Stimulated activated CD4-positive, alpha-beta T cell treated with anti-CD3 and anti-CD28 coated beads, Interleukin-1b, Interleukin-23, amount 100 ng/mL, for 24 hours (primary cell): ENCODE measurements around the gene DOLPP1.

Experiments used
- DNase-seq, 4 experiments: peaks; one replicate each; pipeline ENCODE4 v3.0.0-alpha.2; 2020; ENCODE audit warnings: low read depth in 4 of 4, low spot score in 1 of 4

Gene DOLPP1

DNA sequence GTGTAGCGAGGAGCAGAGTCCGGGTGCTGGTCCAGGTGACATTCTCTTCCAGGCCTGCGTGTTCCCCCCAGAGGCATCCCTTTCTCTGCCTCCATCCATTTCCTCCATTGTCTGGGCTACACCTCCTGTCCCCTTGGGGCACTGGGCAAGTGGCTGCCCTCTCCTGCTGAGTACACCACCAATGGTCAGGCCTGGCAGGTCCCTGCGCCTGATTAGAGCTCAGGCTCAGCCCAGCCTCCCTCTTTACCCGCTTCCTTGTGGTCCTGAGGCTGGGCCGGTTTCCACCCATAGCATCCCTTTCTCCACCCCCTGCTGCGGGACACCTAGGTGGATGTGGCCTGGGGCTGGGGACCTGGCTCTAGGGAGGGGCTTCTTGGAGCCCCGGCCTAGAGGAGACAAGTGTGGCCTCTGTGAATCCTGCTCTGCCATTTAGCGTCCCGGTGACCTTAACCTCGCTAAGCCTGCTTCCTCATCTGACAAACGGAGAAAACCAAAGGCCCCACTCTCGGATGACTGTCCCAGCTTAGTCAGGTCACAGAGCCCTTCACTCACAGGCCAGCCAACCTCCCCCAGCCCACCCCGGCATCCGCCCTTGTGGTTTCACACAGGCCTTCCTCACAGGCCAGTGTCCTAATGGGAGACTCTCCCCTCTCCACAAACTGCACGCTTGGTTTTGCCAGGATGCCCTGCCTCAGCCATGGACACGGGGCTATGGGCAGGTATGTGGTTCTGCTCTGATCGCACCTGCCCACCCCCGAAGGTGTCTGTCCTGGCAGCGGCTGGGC lies 12.9 kb downstream of the DOLPP1 start:
- no peak for DNase-seq

DNA sequence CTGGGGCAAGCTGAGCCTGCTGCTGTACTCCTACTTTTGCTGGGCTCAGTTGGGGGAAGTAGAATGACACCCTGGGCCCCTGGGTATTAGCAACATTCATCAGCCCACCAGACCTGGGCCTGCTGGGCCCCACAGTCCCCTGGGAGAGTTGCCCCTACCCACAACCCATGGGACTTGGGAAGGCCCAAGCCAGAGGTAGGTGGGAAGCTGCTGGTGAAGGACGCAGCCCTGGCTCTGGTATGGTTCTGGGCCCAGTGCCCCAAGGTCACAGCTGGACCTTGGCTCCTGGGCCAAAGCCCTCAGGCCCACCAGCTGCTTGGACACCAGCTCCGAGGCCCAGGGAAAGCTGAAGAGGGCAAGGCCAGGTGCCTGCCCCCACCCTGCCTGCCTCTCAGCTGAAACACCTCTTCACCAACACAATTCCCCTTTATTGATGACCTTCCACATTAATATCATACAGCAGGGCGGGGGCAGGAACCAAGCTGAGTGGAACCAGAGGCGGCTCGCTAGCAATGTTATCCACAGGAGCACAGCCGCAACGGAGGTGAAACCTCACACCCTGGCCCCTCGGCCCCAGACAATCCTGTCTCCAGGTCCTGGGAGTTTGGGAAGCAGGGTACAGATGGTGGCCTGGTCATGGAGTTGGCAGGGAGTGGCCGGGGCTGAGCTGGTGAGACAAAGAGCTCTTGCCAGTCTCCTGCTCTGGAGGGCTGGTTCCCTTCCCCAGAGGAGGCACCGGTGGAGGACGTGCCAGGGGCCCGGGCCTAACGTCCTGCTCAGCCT lies 13.7 kb downstream of the DOLPP1 start:
- no peak for DNase-seq

DNA sequence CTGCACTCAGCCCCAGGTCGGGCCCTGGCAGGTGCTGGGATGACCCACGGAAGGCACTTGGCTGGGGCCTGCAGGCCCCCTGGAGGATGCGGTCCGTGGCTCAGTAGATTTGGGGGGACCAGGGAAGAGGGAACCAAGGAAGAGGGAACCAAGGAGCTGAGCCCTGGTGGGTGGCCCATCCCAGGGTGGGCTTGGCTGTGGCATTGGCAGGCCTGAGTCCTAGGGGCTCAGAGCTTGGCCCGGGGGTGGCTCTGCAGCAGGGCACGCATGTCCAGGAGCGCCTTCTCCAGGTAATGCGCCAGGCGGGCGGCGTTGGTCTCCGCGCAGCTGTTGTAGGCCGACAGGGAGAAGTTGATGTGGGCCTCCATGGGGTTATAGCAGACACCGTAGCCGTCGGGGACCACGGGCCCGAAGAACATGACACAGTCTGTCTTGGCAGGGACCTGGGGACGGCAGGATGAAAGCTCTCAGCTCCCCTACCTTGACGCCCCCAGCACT lies 14.3 kb downstream of the DOLPP1 start:
- no peak for DNase-seq

DNA sequence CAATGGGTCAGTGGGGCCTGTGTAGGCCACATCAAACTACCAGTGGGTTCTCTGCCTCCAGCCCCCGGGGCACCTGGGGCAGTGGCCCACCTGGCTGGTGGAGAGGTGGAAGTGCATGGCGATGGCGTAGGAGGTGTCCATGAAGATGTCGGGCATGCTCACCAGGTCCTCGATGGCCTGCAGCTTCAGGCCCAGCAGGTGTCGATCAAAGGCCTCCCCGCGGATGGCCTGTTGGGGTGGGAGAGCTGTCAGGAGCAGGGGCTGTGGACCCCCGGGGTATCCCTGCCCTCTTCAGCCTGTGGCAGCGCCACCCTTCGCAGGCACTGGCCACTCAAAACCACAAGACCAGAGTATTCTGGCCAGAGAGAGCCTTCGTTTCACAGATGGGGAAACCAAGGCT lies 15.0 kb downstream of the DOLPP1 start:
- DNase-seq = no peak

DNA sequence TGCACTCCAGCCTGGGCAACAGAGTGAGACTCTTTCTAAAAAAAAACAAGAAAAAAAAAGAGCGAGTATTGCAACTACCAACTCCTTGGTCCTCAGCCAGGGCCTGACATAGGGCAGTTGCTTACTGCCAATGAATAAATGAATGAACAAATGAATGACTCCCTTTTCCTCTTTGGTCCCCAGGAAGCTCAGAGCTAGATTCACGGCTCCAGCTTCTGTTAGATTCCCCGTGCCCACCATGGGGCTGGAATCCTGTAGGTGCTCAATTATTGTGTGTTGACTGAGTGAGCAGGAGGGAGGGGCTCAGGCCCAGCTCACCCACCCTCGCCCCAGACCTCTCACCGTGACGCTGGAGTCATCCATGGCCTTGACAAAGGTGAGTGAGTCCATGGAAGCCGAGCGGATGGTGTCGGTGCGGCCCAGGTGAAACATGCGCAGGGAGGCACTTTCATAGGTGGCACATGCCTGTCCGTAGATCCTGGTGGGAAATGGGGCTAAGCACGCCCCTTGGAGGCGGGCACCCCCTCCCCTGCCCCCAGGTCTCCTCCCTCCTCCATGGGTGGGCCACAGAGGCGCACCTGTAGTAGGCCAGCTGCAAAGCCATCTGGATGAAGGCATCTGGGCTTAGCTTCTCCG lies 16.9 kb downstream of the DOLPP1 start:
- no peak for DNase-seq

DNA sequence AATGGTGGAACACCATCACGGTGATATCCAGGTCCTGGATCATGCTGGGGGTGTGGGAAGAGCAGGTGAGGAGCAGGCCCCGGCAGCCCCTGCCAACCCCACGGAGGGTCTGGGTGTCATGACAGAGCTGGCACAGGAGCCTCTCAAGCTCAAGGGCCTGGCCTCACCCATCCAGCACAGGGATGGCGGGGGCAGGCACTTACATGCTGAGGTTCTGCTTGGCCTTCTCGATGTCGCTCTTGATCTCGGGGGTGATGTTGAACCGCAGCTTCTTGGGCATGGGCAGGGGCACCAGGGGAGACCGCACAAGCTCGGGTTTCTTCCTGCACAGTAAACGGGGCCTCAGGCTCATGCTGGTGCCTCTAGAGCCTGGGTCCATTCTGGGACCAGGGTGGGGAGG lies 17.4 kb downstream of the DOLPP1 start:
- DNase-seq = no peak

DNA sequence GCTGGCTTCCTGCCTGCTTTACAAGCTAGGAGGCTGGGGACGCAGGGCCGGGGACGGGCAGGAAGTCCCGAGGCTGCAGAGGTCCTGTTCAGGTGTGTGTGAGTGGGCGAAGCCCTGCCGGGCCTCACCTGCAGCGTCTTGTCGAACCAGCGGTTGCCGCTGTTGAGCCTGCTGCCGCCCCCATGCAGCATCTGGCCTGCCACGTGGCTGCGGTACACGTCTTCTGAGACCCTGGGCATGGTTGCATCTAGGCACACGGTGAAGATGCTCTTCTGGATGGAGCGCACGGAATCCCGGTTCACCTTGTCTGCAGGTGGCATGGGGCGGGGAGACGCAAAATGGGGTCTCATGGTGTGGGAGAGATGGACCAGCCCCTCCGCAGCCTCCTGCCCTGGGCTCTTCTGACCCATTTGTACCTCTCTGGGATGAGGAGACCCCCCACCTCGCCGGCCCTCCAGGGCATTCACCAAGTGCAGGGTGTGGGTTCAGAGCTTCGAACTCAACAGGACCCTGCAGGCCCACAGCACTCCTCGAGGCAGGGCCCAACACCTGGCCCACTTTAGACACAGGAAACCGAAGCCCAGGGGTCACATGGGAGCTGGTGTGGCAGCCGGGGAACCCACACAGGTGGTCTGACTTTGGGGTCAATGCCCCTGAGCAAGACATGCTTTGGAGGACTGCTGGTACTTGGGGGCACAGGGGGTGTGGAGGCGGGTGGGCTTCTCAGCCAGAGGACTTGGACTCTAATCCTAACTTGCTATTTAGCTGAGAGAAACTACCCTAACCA lies 19.7 kb downstream of the DOLPP1 start:
- no peak for DNase-seq

DNA sequence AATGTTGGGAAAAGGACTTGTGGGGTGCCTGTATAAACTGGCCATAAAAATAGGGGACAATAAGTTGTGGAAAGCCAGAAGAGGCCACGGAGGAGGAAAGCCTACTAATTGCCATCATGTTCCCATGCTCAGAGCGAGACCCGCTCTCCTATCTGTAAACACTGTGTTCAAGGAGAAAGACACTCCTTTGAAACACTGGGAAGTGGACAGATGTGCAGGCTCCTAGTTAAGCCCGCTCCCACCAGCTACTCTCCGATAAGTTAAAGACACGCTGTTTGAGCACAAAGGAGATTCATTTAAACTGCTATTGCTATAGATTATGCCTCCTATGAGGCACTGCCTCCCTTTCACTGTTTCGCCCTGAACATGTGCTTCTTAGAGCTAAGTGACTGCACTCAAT lies 20.4 kb downstream of the DOLPP1 start:
- DNase-seq = no peak

DNA sequence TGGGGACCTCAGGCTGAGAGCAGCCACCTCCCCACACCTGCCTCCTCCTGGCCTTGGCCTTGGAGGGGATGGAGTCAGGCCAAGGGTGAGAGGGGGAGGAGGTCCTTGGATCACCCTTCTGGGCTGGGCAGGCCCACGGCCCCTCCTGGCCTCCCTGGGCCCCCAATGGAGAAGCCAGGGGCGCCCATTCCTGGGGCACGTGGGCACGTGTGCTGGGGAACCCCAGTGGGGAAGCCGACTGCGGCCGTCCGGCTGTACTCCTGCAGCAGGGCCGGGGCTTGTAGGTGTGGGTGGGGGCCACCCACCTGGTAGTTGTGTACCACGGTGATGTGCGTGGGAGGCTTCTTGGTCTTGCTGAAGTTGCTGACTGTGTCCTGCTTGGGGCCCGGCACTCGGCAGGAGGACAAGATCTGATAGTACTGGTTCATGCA lies 21.2 kb downstream of the DOLPP1 start:
- DNase-seq = no peak

DNA sequence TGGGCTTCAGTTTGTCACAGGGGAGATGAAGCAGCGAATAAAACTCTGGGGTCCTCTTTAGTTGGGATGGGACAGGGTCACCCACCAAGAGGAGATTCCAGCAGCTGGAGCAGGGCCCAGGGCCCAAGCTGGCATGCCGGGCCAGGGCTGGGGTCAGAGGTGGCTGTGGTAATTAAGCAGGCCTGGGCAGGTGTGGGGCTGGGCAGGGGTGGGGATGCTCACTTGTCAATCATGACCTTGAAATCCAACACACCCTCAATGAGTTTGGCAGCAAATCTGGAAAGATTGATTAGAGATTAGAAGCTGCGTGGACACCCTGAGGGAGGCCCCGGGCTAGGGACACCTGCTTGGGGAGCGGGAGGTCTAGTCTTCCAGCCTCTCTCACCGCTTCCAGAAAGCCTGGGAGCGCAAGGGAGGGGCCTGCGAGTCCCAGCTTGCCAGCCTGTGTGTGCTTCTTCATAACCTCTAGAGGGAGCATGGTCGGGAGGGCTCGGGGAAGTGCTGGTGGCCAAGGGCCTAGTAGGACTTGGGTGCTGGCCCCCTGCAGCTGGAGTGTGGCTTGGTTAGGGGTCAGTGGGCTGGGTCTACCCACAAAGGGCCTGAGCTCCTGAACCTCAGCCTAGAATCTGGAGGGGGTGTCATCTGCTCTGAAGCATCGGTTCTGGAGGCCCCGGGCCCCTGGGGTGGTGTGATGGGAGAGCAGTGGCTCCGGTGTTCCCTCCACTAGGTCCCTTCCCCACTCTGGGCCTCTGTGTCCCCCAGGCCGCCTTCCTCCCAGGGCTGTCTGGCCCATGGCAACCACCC lies 22.1 kb downstream of the DOLPP1 start:
- no peak for DNase-seq

DNA sequence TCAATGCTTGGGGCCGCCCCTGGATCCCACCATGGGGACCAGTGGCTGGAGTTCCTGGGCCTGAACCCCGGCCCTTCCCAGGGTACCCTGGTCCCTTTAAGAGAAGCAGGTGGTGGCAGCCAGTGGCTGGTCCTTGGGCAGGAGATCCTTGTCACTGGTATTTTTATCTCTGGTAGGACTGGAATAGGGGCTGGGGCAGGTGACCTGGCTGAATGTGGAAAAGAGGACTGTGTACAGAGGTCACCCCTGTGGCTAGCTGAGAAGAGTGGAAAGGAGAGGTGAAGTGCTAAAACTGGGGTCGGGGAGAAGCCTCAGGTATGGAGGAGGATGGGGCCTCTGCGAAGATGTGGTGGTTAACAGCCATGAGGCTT lies 22.7 kb downstream of the DOLPP1 start:
- DNase-seq = no peak

DNA sequence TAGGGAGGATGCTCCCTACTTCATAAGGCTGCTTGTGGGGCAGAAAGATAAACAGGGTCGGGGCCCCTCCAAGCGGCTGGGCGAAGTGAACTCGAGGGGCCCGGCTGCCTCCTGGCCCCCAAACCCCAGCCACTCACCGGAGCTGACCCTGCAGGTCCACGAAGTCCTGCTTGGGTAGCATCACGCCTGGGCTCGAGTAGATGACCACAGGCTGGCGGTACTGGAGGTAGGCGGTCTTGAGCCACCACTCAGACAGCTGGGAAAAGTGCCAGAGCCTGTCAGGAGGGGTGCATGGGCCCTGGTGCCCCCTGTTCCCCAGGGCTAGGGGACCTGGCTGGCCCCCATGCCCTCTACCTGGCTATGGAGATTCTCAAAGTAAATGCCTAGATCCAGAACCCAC lies 23.1 kb downstream of the DOLPP1 start:
- no peak for DNase-seq

DNA sequence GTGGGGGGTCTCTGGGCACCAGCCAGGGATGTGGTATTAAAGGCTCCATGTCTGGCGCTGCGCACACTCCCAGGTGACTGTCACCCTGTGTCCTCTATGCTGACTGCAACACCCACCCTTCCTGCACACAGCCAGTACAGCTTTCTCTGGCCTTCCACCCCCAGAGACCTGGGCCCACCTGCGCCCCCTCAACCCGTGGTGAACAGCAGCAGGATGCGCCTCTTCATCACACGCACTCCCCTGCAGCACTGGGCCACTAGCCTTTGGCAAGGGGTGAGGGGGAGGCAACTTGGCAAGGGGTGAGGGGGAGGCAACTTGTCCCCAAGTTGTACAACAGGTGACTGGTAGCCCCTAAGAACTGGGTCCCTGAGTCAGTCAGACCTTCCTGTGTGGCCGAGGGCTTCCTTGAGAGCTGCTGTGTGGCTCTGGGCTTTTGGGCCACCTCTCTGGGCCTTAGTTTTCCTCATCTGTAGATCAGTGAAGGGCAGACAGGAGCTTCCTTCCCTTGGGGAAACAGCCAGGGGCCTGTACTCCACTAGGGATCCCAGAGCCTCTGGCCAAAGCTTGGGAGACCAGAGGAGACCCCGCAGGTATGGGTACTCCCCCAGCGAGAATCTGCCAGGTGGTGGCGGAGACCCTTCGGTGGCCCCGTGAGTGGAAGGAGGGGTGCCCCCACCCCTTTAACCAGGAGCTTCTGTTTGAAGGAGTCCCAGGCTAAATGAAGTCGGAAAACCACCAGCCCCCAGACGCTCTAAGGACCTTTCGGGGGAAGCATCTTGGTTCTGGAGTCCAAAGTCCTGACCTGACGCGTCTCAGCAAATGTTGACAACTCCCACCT lies 25.2 kb downstream of the DOLPP1 start:
- no peak for DNase-seq

DNA sequence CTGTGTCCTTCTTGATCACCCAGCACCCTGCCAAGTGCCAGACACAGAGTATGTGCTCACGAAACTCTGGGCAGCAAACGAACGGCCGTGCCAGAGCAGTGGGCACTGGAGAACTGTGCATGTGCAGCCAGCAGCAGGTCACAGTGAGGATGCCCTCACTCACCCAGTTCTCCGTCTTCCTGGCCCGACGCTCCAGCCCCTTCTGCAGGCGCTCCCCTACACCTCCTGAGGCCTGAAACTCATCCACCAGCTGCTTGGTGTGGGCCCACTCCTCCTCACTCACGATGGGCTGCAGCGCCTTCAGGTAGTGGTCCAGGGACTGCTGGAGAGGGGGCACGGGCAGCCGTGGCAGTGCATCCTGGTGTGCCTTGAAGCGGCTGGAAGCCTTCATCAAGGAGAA lies 26.7 kb downstream of the DOLPP1 start:
- no peak for DNase-seq

DNA sequence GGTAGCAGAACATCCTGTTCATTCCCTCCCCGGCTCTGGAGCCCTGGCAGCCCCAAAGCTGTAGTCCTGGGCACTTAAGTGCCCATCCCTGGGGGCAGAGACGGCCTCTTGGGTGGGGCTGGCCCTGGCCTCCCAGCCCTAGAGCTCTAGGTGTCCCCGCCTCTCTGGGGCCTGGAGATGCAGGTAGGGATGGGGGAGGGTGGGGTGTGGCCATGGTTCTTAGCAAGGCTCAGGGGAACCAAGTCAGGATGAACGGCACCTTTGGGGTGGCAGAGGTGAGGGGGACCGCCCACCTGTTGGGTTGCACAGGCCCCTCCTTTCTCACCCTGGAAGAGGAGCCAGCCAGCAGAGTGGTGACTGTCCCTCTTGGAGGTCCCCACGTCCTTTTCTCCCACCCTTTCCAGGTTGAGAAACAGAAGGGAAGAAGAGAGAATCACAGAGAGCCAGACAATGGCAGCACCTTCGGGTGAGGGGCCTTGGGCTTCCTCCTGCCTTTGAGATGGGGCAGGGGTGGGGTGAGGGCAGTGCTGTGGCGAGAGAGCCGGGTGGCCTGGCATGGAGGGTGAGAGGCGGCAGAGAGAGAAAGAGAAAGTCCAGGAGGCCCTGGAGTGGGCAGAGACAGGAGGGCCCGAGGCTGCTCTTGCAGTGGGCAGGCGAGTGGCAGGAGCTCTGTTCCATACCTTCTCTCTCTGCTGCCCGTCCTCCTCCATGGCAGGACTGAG lies 27.3 kb downstream of the DOLPP1 start:
- no peak for DNase-seq

DNA sequence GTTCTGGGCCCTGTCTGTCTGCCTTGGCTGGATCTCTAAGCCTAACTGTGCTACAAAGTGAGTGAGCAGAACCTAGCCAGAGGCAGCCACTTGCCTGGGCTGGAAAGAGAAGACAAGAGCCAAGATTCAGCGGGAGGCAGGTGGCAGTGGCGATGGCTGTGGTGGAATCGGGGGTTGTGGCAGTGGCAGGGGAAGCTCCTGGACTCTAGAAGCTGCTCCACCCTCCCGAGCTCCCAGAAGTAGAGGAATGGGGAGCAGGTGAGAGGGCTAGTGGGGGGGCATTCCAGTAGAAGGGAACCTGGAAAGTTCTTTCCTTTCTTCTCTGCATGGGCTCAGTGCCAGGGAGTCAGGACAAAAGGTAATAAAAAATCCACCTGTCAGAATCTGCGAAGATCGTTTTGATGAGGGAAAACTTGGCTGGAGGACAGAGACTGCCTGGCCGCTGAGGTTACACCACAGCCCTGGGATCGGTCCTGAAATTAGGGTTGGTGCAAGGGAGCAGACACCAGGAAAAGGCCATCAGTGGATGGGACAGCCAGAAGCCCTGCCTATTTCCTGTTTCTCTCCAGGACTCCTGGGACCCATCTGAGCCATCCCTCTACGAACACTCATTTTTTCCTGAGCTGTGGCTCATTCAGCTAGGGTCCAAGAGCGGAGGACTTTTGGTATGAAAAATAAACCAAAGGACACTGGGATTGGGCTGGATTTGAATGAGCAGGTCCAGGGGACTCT lies 28.1 kb downstream of the DOLPP1 start:
- DNase-seq = no peak

DNA sequence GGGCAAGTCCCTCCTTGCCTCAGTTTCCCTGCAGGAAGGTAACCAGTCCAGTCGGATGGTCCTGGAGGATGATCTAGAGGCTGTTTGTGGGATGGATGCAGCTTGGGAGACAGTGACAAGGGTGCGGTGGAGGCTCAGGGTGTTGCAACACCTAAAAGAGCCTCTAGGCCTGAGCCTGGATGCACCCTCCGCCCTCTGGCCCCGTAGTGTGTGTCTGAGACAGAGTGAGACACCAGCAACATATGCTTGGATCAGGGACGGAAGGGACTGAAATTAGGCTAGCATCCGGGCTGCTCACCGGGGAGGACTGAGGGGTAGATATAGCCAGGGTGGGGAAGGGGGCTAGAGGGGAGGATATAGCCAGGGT lies 28.6 kb downstream of the DOLPP1 start:
- no peak for DNase-seq
